ENCODE results near the gene IFNA17.
A peak's percentile ranks its signal among the peaks of the same experiment; 100 is the strongest.
"Not testable (repeated sequence)": the region's sequence is repeated elsewhere in the genome, so short reads cannot be mapped to it uniquely, and the experiment has no call there.

The IFNA17 gene

DNA sequence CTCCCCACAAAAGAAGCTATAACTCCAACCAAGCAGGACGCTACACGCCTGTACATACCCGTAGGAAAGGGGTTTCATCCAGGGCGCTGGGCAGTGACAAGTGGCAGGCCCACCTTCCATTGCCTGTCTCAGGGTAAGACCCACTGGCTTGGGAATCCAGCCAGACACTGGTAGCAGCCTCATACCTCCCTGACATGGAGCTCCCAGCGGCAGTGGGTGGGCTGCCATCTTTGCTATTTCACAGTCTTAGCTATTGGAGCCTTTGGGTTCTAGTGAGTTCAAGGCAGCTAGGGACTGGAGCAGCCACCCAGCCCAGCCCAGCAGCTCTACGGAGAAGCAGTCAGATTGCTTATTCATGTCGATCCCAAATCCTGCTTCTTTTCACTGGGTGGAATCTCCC is 17.7 kb downstream of the IFNA17 start:
- no peak for DNase-seq

DNA sequence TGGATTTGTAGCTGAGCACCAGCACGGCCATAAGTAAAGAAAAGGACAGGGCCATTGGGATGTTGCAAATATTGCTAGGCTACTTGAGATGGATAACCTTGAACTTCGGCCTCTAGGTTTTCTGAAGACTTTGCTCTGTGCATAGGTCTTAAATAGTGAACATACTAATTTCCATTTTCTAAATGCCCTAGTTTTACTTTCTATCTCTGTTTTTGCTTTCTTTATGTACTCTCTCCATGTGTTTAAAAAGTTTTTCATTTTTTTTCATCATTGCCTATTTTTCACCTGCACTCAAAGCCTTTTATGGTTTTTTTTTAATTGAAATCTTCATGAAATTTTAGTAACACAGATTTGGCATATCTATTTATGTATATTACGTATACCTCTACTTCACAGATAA is 21.0 kb downstream of the IFNA17 start, which contains the start of gene IFNA10:
IFNA10 (minus strand) TSS at position 101 of the 400 bp plus-strand sequence; CDS start at position 55, 46 bp downstream.
- DNase-seq: not testable (repeated sequence)

DNA sequence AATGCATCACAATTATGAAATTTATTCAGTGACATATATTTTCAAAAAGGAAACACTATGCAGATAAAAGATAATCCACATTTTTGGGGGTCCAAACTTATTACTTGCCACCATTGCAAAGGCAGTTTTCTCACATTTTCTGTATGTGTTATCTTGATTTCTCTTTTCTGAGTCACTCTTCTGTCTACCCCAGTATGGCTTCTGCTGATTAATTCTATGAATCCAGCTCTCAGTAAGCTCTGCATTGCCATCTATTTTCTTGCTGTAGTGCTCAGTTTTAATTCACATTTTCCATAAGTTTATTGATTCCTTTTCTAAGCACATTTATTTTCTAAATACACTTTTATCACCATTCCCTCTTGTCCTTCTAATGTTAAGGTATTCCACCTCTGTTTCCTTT is 22.8 kb downstream of the IFNA17 start:
- DNase-seq: no peak

DNA sequence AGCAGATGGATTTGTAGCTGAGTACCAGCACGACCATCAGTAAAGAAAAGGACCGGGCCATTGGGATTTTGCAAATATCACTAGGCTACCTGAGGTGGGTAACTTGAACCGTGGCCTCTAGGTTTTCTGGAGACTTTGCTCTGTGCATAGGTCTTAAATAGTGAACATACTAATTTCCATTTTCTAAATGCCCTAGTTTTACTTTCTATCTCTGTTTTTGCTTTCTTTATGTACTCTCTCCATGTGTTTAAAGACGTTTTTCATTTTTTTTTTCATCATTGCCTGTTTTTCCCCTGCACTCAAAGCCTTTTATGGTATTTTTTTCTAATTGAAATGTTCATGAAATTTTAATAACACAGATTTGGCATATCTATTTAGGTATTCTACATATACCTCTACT is 25.9 kb downstream of the IFNA17 start, which contains the start of gene IFNA7:
IFNA7 (minus strand) TSS at position 101 of the 400 bp plus-strand sequence; CDS start at position 61, 40 bp downstream.
- not testable (repeated sequence) for DNase-seq

DNA sequence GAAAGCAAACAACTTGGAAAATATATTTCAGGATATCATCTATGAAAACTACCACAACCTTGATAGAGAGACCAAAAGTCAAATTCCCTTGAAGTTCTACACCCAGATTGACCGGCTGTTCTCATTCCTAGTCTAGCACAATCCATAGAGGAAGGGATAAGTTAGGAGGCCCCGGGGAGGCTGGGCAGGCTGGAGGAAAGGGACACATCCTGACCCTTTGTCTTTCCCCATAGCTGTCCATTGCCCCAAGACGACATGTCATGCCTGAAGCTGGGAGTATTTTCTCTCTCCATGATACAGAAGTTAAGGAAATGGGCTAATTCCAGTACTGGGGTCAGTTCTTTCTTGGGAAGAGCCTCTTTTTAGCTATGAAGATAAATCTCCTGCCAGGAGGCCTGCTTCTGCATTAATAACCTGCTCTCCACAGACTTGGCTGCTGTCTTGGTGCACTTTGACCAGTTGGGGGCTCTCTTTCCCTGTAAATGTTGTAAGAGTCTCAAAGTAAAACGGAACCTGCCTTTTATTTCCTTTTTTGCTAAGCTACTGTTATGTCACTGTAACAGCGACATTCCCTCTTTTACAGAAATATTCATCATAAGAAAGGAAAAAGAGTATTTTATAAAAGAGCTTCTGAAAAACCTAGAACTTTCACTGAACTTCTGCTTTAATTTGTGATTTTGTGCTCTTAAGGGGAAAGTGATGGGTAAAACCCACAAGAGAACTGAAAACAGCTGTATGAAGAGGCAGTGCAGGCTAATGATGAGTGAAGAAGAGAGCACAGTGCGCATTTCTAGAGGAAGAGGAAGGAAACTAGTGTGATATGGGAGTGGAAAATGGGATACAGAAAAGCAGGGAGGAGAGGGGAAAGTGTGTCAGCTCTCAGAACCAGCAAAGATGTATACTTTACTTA is 32.9 kb downstream of the IFNA17 start:
- DNase-seq: peak; percentile 41

DNA sequence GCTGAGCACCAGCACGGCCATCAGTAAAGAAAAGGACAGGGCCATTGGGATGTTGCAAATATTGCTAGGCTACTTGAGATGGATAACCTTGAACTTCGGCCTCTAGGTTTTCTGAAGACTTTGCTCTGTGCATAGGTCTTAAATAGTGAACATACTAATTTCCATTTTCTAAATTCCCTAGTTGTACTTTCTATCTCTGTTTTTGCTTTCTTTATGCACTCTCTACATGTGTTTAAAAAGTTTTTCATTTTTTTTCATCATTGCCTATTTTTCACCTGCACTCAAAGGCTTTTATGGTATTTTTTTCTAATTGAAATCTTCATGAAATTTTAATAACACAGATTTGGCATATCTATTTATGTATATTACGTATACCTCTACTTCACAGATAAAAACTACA is 40.5 kb downstream of the IFNA17 start, which contains the start of gene IFNA4:
IFNA4 (minus strand) TSS at position 101 of the 400 bp plus-strand sequence; CDS start at position 45, 56 bp downstream.
- not testable (repeated sequence) for DNase-seq

DNA sequence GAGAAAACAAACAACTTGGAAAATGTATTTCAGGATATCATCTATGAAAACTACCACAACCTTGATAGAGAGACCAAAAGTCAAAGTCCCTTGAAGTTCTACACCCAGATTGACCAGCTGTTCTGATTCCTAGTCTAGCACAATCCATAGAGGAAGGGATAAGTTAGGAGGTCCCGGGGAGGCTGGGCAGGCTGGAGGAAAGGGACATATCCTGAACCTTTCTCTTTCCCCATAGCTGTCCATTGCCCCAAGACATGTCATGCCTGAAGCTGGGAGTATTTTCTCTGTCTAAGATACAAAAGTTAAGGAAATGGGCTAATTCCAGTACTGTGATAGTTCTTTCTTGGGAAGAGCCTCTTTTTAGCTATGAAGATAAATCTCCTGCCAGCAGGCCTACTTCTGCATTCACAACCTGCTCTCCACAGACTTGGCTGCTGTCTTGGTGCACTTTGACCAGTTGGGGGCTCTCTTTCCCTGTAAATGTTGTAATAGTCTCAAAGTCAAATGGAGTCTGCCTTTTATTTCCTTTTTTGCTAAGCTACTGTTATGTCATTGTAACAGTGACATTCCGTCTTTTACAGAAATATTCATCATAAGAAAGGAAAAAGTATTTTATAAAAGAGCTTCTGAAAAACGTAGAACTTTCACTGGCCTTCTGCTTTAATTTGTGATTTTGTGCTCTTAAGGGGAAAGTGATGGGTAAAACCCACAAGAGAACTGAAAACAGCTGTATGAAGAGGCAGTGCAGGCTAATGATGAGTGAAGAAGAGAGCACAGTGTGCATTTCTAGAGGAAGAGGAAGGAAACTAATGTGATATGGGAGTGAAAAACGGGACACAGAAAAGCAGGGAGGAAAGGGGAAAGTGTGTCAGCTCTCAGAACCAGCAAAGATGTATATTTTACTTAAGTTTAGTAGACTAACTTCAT is 44.9 kb downstream of the IFNA17 start:
- peak; percentile 14 for DNase-seq
